Measurements from ENCODE around the gene SORCS1.

DNA sequence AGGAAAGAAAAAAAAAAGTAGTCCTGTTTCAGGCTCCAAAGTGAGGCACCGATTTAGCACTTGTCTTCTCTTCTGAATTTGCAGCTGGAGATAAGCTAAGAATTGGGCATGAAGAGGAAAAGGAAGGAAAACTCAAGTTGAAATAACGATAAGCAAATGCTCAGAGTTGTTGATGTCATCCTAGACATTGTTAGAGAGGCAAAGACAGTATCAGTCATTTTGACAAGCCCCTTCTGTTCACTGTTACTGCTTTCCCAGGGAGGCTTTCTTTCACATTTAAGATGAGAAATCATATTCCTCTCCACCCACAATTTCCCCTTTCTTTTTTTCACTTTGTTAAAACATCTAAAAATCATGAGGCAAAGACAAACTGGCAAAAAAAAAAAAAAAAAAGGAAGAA, 41.8 kb downstream of the SORCS1 start:
- TF ChIP-seq, protein P1, sequence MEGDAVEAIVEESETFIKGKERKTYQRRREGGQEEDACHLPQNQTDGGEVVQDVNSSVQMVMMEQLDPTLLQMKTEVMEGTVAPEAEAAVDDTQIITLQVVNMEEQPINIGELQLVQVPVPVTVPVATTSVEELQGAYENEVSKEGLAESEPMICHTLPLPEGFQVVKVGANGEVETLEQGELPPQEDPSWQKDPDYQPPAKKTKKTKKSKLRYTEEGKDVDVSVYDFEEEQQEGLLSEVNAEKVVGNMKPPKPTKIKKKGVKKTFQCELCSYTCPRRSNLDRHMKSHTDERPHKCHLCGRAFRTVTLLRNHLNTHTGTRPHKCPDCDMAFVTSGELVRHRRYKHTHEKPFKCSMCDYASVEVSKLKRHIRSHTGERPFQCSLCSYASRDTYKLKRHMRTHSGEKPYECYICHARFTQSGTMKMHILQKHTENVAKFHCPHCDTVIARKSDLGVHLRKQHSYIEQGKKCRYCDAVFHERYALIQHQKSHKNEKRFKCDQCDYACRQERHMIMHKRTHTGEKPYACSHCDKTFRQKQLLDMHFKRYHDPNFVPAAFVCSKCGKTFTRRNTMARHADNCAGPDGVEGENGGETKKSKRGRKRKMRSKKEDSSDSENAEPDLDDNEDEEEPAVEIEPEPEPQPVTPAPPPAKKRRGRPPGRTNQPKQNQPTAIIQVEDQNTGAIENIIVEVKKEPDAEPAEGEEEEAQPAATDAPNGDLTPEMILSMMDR (IDR thresholded peaks at IDR 0.05; ENCODE audit: poor library complexity) = no peak
- TF ChIP-seq EZH2 (IDR thresholded peaks at IDR 0.05; ENCODE audit: borderline replicate concordance) = no peak
